LNCAP (cell line): Measurements from ENCODE around the gene CCDC73.

Experiments
- TF ChIP-seq, protein P1 (sequence below): fragments of 450-650 bp; IDR thresholded peaks from 2 replicates; pipeline ENCODE4 v1.5.1; 2017; ENCODE audit warnings: mild to moderate bottlenecking

Gene CCDC73

GRCh38 chr11:32794439-32794838, at the start of gene CCDC73:
Gene CCDC73 (minus strand): TSS chr11:32794662. CDS start chr11:32760243, 34,419 bp downstream.
- TF ChIP-seq, protein P1, sequence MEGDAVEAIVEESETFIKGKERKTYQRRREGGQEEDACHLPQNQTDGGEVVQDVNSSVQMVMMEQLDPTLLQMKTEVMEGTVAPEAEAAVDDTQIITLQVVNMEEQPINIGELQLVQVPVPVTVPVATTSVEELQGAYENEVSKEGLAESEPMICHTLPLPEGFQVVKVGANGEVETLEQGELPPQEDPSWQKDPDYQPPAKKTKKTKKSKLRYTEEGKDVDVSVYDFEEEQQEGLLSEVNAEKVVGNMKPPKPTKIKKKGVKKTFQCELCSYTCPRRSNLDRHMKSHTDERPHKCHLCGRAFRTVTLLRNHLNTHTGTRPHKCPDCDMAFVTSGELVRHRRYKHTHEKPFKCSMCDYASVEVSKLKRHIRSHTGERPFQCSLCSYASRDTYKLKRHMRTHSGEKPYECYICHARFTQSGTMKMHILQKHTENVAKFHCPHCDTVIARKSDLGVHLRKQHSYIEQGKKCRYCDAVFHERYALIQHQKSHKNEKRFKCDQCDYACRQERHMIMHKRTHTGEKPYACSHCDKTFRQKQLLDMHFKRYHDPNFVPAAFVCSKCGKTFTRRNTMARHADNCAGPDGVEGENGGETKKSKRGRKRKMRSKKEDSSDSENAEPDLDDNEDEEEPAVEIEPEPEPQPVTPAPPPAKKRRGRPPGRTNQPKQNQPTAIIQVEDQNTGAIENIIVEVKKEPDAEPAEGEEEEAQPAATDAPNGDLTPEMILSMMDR, result no peak

DNA sequence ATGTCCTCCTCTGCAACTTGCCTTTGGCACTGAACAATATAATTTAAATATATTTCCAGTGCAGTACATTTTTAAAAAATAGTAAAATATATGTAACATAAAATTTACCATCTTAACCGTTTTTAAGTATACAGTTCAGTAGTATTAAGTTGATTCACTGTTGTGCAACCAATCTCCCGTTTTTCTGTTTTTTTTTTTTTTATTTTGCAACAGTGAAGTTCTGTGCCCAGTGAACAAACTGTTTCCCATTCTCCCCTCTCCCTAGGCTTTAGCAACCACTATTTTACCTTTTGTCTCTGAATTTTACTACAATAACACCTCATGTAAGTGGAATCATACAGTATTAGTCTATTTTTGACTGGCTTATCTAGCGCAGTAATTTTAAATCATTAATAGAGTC, 49.1 kb upstream of the CCDC73 start:
- TF ChIP-seq, protein P1, result no peak

DNA sequence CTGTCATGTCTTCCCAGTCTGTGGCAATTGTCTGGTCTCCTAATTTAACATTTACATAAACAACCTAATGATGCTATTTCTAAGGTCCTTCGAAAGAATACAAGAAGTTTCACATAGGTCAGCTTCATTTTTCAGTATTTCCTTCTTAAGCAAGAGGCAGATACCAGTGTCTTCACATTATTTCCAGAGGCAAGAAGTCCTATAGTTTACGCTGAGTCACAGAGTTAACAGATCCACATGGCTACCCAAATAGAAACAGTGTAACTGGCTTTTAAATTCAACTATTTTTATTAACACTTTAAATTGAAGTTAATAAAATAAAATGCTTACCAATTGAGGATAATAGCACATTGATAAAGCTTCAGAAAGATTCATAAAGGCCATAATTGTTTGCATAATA, 46.1 kb upstream of the CCDC73 start:
- TF ChIP-seq, protein P1, result no peak

DNA sequence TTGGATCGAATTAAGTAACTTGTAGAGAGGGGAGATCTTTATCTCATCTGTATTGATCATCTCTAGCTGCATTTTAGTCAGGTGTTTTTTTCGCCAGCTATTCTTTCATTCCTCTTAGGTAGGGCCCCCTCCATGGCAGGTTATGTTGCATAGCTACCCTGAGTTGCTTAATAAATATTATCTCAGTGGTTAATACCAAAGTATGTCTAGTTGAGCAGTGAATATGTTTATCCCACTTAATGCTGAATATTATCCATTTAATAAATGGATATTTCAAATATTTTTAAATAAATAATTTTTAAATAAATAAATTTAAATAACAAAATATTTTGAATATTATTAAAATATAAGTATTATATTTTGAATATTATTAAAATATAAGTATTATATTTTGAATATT, 44.8 kb upstream of the CCDC73 start:
- TF ChIP-seq, protein P1, result no peak

DNA sequence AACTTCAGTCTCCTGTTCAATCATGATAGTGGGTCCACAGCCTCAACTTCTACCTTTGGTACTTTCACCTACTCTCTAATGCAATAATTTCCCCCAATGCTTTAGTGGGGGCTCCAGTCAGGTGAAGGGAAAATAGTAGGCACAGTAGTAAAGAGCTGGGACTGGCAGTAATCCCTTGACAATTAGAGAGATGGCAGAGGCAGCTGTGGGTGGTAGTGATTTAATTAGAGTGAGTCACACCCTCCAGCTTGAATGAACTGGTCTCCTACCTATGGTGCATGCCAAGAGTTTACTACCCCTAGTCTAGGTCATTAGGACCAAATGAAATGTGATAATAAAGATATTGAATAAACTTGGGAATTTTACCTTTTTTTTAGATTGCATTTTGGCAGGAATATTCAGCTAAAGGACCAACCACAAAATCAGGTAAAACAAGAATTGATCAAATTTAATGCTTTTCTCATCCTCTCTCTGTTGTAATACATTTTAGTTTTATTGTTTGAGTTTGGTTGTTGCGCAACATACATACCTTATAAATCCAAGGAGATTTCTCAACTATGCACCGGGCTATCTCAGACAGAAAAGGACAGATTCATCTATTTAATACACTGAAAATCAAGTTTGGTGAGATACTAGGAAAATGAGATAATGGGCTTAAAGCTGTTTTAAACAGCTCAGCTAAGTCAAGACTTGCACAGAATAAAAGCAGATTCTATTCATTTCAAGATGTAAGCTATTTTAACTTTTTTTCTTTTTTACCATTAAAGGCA, 44.2 kb upstream of the CCDC73 start:
- TF ChIP-seq, protein P1, result no peak

- TF ChIP-seq, protein P1, result no peak
Measured at GRCh38 chr11:32836946-32837345, 42.5 kb upstream of the CCDC73 start.

- TF ChIP-seq, protein P1, result no peak
Measured at GRCh38 chr11:32833921-32834320, 39.5 kb upstream of the CCDC73 start.
